ENCODE data around the gene KRTAP5-2. TPM values are rescaled to one million over a fixed set of nuclear protein-coding genes. Genes with fewer than 3 reads are reported as not detected.

KRTAP5-2 gene
- total RNA-seq, 1 donor from 2014 or later = not detected

GRCh38 chr11:1559111-1559951 is 38.8 kb downstream of the KRTAP5-2 start:
- H3K4me1 ChIP-seq (ENCODE audit: insufficient read depth, low read length) = peaks cover 29% of the 10 kb centered on the region

GRCh38 chr11:1558775-1559110 is 39.4 kb downstream of the KRTAP5-2 start:
- Histone ChIP-seq H3K4me2 (ENCODE audit: low read length) (peak overlapping the region; percentile 34), H3K79me2 (ENCODE audit: insufficient read depth, low read length) (no peaks in the 10 kb centered on the region), H3K27ac (ENCODE audit: low read depth, low read length) (peak overlapping the region; percentile 22), H4K20me1 (ENCODE audit: insufficient read depth, low read length) (peaks cover 61% of the 10 kb centered on the region), H2AFZ (ENCODE audit: low read depth, low read length) (no peak overlapping the region), H3K4me3 (ENCODE audit: insufficient read depth, low read depth, low read length) (no peak overlapping the region), H3K9me3 (ENCODE audit: insufficient read depth, low read depth, low read length) (no peaks in the 10 kb centered on the region), H3K36me3 (ENCODE audit: insufficient read depth, low read length) (no peaks in the 10 kb centered on the region), H3K27me3 (ENCODE audit: insufficient read depth, low read length) (no peaks in the 10 kb centered on the region), H3K4me1 (ENCODE audit: insufficient read depth, low read length) (peaks cover 23% of the 10 kb centered on the region), H3K9ac (ENCODE audit: low read length) (peak overlapping the region; percentile 55)
- H3K4me1 Mint-ChIP-seq (ENCODE audit: low read depth, unreplicated experiment) = peaks cover 3% of the 10 kb centered on the region
- DNase-seq (ENCODE audit: low read depth) = no peak
- H3K36me3 Mint-ChIP-seq (ENCODE audit: low read depth, unreplicated experiment) = peaks cover 6% of the 10 kb centered on the region
- FAIRE-seq = no peak
- H3K27me3 Mint-ChIP-seq (ENCODE audit: low read depth, unreplicated experiment) = peaks cover 3% of the 10 kb centered on the region
- no peak overlapping the region for H3K4me3 Mint-ChIP-seq (ENCODE audit: unreplicated experiment)
- TF ChIP-seq CTCF (IDR thresholded peaks at IDR 0.05; ENCODE audit: insufficient read depth, low read depth, low read length) = no peak
- TF ChIP-seq EZH2 (IDR thresholded peaks at IDR 0.05; ENCODE audit: insufficient read depth, low read length) = no peak
- H3K9me3 Mint-ChIP-seq (ENCODE audit: unreplicated experiment) = no peaks in the 10 kb centered on the region
- H3K27ac Mint-ChIP-seq (ENCODE audit: unreplicated experiment) = no peak overlapping the region

More at GRCh38 chr11:1559111-1559951, 38.8 kb downstream of the KRTAP5-2 start:
- Mint-ChIP-seq H3K36me3 (ENCODE audit: low read depth, unreplicated experiment) (peaks cover 6% of the 10 kb centered on the region), H3K4me3 (ENCODE audit: unreplicated experiment) (no peak overlapping the region), H3K27ac (ENCODE audit: unreplicated experiment) (no peak overlapping the region), H3K4me1 (ENCODE audit: low read depth, unreplicated experiment) (peaks cover 3% of the 10 kb centered on the region), H3K27me3 (ENCODE audit: low read depth, unreplicated experiment) (peaks cover 3% of the 10 kb centered on the region), H3K9me3 (ENCODE audit: unreplicated experiment) (no peaks in the 10 kb centered on the region)
- peak overlapping the region; percentile 55 for H3K9ac ChIP-seq (ENCODE audit: low read length)
- no peaks in the 10 kb centered on the region for H3K9me3 ChIP-seq (ENCODE audit: insufficient read depth, low read depth, low read length)
- H2AFZ ChIP-seq (ENCODE audit: low read depth, low read length) = no peak overlapping the region
- no peaks in the 10 kb centered on the region for H3K27me3 ChIP-seq (ENCODE audit: insufficient read depth, low read length)
- peaks cover 5% of the 10 kb centered on the region for H3K79me2 ChIP-seq (ENCODE audit: insufficient read depth, low read length)
- peak overlapping the region; percentile 34 for H3K4me2 ChIP-seq (ENCODE audit: low read length)
- FAIRE-seq (no peak), DNase-seq (ENCODE audit: low read depth) (peak; percentile 57)
- H3K4me3 ChIP-seq (ENCODE audit: insufficient read depth, low read depth, low read length) = no peak overlapping the region
- no peaks in the 10 kb centered on the region for H3K36me3 ChIP-seq (ENCODE audit: insufficient read depth, low read length)
- peaks cover 64% of the 10 kb centered on the region for H4K20me1 ChIP-seq (ENCODE audit: insufficient read depth, low read length)
- TF ChIP-seq CTCF (IDR thresholded peaks at IDR 0.05; ENCODE audit: insufficient read depth, low read depth, low read length) = no peak
- TF ChIP-seq EZH2 (IDR thresholded peaks at IDR 0.05; ENCODE audit: insufficient read depth, low read length) = no peak
- peak overlapping the region; percentile 22 for H3K27ac ChIP-seq (ENCODE audit: low read depth, low read length)

Measured in astrocyte (in vitro differentiated cells and primary cell).